PC-3 (cell line): Measurements from ENCODE around the gene TMEM223.

ENCODE experiments used
- CTCF ChIP-seq: fragments of 300-600 bp; sonication (generic); conservative IDR thresholded peaks from 2 replicates; pipeline ENCODE4 v1.5.1; 2017; ENCODE audit warnings: antibody characterized with exemption, low read depth, mild to moderate bottlenecking, low read length
- EZH2 ChIP-seq: fragments of 300-600 bp; sonication (generic); IDR thresholded peaks from one replicate; pipeline ENCODE4 v1.6.1; 2017; ENCODE audit warnings: antibody characterized with exemption, mild to moderate bottlenecking, low read length; ENCODE audit not compliant: unreplicated experiment

GRCh38 chr11:62832336-62833234 is 40.8 kb upstream of the TMEM223 start, which contains the start of gene TEX54:
- no peak for TF ChIP-seq CTCF
- no peak for TF ChIP-seq EZH2
